HG02852 (cell line): ENCODE data around the gene ABCC3.

Experiments
- ATAC-seq: cut with Tn5 transposase; IDR thresholded peaks from one replicate; pipeline ENCODE4 v1.9.1; 2021; ENCODE audit warnings: mild to moderate bottlenecking, moderate library complexity; ENCODE audit not compliant: unreplicated experiment

The ABCC3 gene, protein sequence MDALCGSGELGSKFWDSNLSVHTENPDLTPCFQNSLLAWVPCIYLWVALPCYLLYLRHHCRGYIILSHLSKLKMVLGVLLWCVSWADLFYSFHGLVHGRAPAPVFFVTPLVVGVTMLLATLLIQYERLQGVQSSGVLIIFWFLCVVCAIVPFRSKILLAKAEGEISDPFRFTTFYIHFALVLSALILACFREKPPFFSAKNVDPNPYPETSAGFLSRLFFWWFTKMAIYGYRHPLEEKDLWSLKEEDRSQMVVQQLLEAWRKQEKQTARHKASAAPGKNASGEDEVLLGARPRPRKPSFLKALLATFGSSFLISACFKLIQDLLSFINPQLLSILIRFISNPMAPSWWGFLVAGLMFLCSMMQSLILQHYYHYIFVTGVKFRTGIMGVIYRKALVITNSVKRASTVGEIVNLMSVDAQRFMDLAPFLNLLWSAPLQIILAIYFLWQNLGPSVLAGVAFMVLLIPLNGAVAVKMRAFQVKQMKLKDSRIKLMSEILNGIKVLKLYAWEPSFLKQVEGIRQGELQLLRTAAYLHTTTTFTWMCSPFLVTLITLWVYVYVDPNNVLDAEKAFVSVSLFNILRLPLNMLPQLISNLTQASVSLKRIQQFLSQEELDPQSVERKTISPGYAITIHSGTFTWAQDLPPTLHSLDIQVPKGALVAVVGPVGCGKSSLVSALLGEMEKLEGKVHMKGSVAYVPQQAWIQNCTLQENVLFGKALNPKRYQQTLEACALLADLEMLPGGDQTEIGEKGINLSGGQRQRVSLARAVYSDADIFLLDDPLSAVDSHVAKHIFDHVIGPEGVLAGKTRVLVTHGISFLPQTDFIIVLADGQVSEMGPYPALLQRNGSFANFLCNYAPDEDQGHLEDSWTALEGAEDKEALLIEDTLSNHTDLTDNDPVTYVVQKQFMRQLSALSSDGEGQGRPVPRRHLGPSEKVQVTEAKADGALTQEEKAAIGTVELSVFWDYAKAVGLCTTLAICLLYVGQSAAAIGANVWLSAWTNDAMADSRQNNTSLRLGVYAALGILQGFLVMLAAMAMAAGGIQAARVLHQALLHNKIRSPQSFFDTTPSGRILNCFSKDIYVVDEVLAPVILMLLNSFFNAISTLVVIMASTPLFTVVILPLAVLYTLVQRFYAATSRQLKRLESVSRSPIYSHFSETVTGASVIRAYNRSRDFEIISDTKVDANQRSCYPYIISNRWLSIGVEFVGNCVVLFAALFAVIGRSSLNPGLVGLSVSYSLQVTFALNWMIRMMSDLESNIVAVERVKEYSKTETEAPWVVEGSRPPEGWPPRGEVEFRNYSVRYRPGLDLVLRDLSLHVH (N-terminal part only)

DNA sequence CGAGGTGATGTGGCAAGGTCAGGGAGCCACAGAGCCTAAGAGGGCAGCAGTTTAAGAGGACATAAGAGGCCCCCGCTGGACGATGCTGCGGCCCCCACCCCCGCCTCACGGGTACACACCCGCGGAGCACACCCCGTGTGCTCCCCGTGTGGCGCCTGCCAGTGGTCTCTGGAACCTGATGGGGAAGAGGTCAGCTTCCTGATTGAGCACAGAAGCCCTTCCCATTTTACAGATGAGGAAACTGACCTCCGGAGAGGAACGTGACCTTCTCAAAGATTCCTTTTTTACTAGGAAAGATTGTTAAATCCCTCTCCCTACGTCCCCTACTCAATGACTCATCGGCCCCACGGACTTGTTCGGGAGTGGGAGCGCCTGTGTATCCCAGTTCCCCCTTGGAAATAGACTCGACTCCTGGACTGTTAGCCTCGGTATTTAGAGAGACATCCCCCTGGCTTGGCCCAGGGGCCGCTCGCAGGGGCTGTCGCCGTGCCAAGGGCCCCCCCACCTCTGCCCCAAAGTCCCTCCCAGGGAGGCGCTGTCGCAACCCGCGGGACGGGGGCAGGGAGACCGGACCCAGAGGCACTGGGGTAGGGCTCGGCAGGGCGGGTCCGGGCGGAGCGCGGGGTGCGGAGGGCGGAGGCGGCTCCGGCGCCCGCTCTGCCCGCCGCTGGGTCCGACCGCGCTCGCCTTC, at the start of gene ABCC3:
Gene ABCC3, plus strand, starts transcription at position 658 of the 691 bp plus-strand sequence. CDS start 56 bp downstream, outside the sequence.
- no peak for ATAC-seq

DNA sequence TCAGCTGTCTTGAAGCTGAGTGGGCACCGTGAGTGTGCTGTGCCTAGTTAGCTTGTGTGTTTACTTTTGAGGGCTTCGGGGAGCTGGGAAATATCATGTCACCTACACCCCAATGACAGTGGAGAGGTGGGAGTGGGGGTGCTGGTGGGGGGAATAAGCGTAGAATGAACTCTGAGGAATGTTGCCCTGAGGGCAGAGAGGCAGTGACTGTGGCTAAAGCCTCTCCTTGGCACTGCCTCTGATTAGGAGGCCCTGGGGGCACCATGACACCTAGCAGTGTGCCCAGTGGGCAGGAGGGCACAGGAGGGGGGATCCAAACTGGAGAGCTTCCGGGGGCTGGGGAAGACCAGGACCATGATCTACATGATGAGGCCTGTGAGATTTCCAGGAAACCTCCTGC, 49.3 kb upstream of the ABCC3 start:
- no peak for ATAC-seq

DNA sequence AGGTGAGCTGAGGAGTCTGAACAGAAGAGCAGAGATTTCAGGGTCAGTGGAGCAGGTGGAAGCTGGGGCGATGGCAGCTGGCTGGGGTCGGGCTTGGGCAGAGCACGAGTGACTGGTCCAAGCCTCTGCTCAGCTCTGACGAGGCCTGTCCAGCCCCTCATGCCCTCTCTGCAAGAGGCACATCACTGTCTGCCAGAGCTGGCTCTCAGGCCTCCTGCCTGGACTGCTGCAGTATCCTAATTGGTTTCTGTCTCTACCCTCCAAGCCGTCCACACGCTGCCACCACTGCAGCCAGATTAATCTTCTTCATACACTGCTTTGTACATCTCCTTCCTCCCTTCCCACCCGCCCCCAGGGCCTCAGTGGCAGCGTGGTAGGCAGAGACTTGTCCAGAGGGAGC, 48.8 kb upstream of the ABCC3 start:
- no peak for ATAC-seq

DNA sequence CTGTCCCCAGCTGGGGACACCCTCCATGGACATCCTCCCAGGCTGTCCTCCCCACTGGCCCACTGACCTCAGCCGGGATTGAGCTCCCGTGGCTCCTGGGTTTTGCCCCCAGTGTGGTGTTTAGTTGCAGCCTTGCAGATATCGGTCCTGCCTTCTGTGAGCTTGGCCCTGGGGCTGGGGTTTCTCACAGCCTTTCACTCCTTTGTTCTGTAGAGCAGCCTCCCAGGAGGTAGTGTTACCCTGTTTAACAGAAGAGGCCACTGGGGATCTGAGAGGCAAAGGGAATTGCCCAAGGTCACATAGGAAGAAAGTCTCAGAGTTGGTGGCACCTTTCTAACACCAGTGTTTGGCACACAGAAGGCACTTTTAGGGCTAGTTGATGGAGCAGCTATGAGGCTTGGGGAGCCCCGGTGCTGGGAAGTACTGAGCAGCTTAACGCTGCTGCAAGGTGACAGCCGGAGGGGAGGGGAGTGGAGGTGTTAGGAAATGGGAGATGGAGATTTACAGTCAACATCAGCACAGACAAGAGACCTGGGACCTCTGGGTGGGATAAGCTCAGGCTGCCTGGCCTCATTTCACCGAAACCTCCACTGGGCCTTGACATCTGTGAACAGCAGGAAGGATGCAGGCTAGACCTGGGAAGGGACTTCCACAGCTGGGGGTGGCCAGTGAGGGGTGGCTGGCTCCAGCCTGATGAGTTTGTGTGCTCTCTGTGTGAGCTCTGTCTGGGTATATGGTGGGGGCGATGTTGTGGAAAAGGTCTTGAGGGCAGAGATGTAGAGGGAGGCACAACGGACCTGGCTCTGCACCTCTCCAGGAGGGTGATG, 48.0 kb upstream of the ABCC3 start:
- ATAC-seq: no peak

DNA sequence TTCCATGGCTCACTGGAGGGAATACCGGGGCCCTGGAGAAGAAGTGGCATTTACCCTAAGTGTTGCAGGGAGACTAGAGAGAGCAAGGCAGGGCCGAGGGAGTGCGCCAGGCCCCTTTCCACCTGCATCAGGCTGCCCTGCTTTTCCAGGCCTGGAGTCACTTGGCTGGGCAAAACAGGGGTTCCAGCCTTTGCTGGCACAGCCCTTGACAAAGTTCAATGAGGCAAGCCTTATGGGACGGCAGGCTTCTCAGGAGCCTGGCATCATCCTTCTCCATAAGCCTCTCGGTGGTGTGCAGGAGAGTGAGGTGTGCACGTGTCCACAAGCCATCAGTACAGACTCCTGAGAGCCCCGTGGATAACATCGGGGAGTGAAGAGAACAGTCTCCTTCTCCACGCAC, 47.1 kb upstream of the ABCC3 start:
- ATAC-seq: no peak

DNA sequence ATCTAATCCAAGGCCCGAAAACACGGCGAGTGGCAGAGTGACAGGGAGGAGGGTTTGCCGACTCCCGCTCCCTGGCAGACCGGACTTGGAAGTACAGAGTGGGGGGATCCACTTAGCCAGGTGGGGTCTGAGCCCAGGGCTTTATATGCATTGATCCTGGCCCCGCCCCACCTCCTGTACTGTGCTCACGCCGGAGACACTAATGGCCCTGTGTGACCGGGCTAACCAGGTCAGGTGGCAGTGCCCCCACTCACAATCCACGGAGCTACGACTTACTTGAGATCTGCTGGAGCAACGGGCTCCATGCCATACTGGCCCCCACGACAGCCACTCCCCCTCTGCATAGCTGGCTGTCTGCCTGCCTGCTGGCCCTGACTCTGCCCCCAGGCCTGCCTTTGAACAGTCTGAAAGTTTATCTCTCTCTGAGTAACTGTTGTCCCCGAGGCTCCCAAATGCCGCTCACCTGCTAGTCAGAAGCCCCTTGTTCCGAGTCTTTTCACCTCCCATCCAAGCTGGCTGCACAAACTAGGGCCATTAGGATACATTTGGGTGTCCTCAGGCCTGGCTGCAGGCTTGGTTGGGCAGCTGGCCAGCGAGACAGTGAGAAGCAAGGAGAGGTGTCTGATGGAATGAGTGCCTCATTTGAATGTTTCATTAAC, 46.2 kb upstream of the ABCC3 start:
- ATAC-seq: no peak

DNA sequence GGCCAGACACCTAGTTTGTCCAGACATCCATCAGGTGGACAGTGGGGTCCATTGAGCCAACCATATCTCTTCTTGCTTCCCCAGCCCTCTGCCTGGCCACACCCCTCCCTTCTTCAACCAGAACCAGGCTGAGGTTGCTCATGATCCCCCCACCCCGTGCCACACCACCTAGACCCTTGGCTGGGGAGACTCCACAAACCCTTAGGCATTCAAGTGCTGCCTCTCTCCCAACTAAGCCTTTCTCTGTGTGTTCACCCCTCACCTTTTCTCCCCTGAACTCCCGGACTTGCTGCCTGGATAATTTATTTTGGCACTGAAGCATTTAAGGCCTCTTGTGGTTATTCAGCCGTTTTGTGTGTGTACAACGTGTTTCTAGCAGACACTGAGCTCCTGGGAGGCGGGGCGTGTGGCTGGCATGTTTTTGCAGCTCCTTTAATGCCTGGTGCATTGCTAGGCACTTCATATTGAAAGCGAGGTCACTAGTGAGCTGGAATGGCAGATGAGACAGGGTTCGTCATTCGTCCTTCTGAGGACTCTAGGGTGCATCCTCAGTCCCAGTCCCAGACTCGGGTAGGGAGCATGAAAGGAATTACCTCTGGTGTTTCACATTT, 45.5 kb upstream of the ABCC3 start:
- no peak for ATAC-seq

DNA sequence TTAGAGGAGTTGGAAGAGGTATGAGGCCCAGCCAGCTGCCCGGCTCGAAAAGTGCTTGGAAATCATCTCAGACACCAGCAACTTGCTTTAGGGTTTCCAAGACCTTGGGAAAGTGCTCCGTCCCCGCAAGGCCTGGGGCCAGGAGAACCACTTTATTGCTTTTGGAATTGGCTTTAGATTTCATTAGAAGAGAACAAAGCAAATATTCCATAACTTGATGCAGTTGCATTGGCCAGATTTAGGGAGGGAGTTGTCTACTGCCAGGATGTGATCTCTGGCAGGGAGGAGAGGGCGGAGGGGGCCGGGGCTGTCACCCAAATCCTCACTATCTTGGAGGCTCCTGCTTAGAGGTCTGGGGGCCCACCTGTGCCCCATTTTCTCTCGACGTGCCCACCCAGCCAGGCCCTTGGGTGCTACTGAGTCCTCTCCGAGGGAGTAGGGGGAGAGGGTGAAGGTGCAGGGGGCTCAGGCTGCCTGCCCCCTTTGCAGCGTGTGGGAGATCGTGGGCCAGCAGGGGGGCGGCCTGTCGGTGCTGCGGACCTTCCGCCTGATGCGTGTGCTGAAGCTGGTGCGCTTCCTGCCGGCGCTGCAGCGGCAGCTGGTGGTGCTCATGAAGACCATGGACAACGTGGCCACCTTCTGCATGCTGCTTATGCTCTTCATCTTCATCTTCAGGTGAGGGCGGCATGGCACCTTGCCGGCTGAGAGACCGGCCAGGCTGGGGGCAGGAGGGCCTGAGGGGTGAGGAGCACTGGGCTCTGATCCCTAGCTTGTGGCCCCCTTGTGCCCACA, 43.5 kb upstream of the ABCC3 start:
- no peak for ATAC-seq

DNA sequence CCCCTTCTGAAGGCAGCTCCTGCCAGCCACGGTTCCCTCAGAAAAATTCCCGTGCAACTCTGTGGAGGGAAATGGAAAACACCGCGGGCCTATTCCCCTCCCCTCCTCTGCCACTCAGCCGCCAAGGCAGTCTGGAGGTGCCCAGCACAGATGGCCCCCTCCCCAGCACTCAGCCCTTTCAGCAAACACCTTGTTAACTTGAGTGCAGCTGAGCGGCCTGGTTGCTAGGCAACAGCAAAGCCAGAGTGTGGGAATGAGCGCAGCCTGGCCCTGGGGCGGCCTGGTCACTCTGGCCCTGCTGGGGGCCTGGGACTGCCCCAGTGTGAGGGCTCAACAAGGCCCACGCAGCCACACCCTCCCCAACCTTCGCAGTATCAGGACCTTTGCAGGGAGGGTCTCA, 41.4 kb upstream of the ABCC3 start:
- no peak for ATAC-seq

DNA sequence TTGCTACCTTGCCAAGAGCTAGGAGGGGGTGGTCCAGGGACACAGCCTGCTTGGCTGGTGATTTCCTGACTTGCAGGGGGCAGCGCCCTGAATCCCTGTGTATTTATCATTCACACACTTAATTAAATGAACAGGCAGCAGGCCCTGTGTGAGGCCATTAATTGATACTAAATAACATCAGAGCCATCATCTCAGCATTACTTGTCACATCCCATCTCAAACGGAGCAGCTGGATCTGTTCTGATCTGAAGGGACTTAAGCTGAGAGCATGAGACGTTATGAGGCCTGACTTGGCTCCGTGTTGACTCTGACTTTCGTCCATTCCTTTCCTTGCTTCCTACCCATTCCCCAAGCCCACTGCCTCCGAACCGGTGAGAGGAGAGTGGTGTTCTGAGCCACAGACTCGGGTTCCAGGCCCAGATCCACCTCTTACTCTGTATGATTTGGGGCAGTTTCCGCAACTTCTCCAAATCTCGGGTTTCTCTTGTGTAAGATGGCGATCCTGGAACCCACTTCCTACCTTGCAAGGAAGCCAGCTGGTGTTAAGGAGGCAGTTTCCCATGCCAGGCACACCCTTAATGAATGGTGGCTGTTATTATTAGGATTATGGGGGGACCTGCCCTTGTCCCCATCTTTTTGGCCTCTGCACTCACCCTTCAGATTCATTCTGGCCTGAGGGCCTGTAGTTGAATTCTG, 40.4 kb upstream of the ABCC3 start:
- ATAC-seq: no peak

DNA sequence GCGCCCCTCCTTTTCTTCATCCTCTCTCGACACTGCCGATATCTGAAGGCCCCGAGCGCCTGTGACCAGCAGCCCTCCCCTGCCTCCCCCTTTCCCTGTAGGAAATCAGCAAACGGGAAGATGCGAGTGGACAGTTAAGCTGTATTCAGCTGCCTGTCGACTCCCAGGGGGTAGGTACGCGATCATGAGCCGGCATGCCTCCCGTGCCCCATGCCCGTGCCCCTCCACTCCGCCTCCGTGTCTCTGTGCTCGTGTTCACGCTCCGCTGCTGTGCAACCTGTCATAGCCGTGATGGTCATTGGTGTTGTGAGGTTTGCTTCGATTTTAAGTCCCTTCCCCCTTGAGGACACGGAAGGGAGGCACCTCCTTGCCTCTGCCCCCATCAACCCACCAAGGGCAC, 39.8 kb upstream of the ABCC3 start:
- no peak for ATAC-seq

DNA sequence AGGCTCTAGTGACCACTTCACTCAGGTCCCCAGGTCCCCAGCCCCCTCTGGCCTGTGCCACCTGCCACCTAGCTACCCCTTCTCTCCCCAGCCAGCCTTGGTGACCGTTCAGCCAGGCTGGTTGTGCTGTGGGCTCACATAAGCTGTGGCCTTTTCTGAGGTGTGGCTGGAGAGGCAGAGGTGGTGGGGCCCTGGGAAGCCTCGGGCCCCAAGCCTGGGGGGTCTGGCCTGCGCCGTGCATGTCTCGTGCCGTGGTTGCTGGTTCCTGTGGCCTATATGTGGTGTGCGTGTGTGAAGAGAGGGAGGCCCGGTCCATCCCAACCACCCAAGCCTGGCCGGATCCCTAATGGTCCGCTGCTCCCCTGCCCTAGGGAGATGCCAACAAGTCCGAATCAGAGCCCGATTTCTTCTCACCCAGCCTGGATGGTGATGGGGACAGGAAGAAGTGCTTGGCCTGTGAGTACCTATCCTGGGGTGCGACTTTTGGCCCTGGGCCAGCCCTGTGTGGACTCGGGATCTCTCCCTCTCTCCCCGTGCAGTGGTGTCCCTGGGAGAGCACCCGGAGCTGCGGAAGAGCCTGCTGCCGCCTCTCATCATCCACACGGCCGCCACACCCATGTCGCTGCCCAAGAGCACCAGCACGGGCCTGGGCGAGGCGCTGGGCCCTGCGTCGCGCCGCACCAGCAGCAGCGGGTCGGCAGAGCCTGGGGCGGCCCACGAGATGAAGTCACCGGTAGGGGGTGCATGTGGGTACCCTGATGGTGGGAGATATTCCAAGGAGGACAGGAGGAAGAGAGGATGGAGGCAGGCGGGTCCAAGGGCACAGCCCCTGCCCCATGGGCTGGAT, 38.3 kb upstream of the ABCC3 start:
- no peak for ATAC-seq

DNA sequence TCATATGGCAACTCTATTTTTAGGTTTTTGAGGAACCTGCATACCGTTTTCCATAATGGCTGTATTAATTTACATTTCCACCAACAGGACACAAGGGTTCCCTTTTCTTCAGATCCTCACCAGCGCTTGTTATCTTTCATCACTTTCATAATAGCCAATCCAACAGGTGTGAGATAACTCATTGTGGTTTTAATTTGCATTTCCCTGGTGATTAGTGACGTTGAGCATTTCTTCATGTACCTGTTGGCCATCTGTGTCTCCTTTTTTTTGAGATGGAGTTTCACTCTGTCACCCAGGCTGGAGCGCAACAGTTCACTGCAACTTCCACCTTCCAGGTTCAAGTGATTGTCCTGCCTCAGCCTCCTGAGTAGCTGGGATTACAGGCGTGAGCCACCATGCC, 36.2 kb upstream of the ABCC3 start:
- no peak for ATAC-seq

DNA sequence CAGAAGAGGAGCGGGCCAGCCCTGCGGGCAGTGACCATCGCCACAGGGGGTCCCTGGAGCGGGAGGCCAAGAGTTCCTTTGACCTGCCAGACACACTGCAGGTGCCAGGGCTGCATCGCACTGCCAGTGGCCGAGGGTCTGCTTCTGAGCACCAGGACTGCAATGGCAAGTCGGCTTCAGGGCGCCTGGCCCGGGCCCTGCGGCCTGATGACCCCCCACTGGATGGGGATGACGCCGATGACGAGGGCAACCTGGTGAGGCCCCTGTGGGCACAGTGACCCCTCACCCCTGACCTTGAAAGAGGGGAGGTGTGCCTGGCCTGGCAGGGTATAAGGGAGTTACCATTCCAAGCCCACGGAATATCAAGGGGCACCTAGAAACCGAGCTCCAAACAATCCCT, 35.1 kb upstream of the ABCC3 start:
- no peak for ATAC-seq

DNA sequence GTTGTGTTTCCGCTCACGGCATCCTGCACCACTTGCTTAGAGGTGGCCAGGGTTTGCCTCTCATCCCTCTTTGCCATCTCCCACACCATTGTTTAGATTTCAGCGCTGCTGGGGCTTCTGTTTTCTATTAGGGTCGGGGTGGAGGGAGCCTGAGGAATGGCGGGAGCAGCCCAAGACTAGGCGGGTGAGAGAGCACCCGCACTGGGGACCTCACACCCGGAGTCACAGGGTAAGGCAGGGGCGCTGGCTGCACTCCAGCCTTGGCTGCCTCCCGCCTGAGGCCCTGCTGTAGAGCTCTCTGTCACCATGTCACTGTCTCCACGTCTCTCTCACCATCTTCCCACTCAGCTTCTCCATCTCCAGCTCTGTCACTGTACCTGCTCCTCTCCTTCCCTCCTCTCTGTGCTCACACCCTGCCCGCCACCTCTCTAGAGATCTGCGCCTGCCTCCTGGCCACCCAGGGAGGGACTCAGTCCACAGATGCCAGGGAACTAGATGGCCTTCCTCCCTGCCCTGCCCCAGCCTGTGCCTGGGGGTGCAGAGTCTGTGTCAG, 32.8 kb upstream of the ABCC3 start:
- no peak for ATAC-seq

DNA sequence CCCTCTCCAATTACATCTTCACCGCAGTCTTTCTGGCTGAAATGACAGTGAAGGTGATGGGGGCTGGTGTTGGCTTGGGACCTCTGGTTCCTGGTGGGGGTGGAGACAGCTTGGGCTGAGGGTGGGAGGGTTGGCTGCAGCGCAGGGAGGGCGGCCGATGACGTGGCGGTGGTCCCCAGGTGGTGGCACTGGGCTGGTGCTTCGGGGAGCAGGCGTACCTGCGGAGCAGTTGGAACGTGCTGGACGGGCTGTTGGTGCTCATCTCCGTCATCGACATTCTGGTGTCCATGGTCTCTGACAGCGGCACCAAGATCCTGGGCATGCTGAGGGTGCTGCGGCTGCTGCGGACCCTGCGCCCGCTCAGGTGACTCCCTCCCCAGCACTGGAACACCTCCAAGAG, 31.8 kb upstream of the ABCC3 start:
- ATAC-seq: no peak
